Transverse colon (tissue), 4 donors: ENCODE results near the gene C3orf52.

ENCODE experiments used
- EP300 ChIP-seq: sonication (generic); formaldehyde crosslinking; IDR thresholded peaks from one replicate; pipeline ENCODE4 v1.6.1; 2017; ENCODE audit warnings: antibody characterized with exemption, low read depth
- POLR2A ChIP-seq: fragments of 450-650 bp; IDR thresholded peaks from one replicate; pipeline ENCODE4 v1.6.1; 2016; ENCODE audit warnings: antibody characterized with exemption, mild to moderate bottlenecking, moderate library complexity
- POLR2AphosphoS5 ChIP-seq, 3 donors: sonication (generic); formaldehyde crosslinking; IDR thresholded peaks; one replicate each; pipeline ENCODE4 v1.6.1; 2016; ENCODE audit warnings: antibody characterized with exemption in 3 of 3
- TF ChIP-seq, protein P1 (sequence below), 5 experiments: fragments of 200-600 bp in 3 of 5; fragments of 450-650 bp in 2 of 5; sonication (generic) in 3 of 5; IDR thresholded peaks; 1 replicate in 2 of 5; 2 replicates in 3 of 5; pipeline ENCODE4 v1.5.1; 2016 to 2017; ENCODE audit warnings: antibody characterized with exemption in 5 of 5, inconsistent platforms in 3 of 5, mild to moderate bottlenecking in 2 of 5, moderate library complexity in 1 of 5

DNA sequence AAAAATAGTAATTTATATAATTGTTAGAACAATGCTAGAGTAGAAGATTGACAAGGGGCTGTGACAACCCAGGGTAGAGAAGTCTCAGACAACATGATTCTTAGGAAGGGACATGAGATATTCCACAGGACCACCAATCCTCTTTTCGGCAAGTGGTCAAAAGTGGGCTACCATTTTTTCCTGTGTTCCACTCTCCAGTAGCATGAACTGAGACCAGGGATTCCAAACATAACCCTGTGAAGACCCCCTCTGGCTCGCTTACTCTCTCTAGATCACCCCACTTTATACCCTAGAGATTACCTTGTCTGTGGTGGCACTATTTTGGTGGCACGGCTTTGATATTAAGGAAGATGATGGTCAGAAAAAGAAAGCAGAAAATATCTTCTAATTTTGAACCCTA is 45.9 kb downstream of the C3orf52 start:
- TF ChIP-seq POLR2AphosphoS5 (IDR thresholded peaks at IDR 0.05) (no peak), EP300 (no peak), POLR2A (no peak)
- TF ChIP-seq, protein P1, sequence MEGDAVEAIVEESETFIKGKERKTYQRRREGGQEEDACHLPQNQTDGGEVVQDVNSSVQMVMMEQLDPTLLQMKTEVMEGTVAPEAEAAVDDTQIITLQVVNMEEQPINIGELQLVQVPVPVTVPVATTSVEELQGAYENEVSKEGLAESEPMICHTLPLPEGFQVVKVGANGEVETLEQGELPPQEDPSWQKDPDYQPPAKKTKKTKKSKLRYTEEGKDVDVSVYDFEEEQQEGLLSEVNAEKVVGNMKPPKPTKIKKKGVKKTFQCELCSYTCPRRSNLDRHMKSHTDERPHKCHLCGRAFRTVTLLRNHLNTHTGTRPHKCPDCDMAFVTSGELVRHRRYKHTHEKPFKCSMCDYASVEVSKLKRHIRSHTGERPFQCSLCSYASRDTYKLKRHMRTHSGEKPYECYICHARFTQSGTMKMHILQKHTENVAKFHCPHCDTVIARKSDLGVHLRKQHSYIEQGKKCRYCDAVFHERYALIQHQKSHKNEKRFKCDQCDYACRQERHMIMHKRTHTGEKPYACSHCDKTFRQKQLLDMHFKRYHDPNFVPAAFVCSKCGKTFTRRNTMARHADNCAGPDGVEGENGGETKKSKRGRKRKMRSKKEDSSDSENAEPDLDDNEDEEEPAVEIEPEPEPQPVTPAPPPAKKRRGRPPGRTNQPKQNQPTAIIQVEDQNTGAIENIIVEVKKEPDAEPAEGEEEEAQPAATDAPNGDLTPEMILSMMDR (IDR thresholded peaks at IDR 0.05) = no peak
